GM23338 (cell line): ENCODE data around the gene IL21R. TPM values are rescaled to one million over a fixed set of nuclear protein-coding genes. Genes with fewer than 3 reads are reported as not detected.
A peak's percentile ranks its signal among the peaks of the same experiment; 100 is the strongest.

Experiments
- ATAC-seq: fragments of 200-7000 bp; cut with Tn5 transposase; 3 replicates; pipeline ENCODE4 v1.9.1; 2020
- DNase-seq: peaks from one replicate; pipeline ENCODE4 v3.0.0-alpha.2; 2015; ENCODE audit warnings: low spot score
- H2AFZ ChIP-seq: fragments of 200-600 bp; sonication (generic); 2 replicates; pipeline ENCODE4 v1.8.0; 2016; ENCODE audit warnings: antibody characterized with exemption, mild to moderate bottlenecking, moderate library complexity
- H3F3A ChIP-seq: fragments of 200-600 bp; sonication (generic); replicated peaks from 2 replicates; pipeline ENCODE4 v1.8.0; 2017; ENCODE audit warnings: antibody characterized with exemption, mixed run types, low read depth
- H3K27ac ChIP-seq: fragments of 200-600 bp; sonication (generic); 2 replicates; pipeline ENCODE4 v1.6.1; 2016; ENCODE audit warnings: low read depth
- H3K27me3 ChIP-seq: fragments of 200-600 bp; sonication (generic); 2 replicates; pipeline ENCODE4 v1.8.0; 2016; ENCODE audit warnings: mild to moderate bottlenecking, mixed run types, moderate library complexity; ENCODE audit not compliant: insufficient read depth
- H3K36me3 ChIP-seq: fragments of 200-600 bp; sonication (generic); 2 replicates; pipeline ENCODE4 v1.8.0; 2016; ENCODE audit warnings: mild to moderate bottlenecking; ENCODE audit not compliant: insufficient read depth
- H3K4me1 ChIP-seq: fragments of 200-600 bp; sonication (generic); 2 replicates; pipeline ENCODE4 v1.8.0; 2016; ENCODE audit warnings: mild to moderate bottlenecking, moderate library complexity; ENCODE audit not compliant: insufficient read depth
- H3K4me2 ChIP-seq: fragments of 200-600 bp; sonication (generic); 2 replicates; pipeline ENCODE4 v1.7.1; 2017; ENCODE audit warnings: mixed run types
- H3K4me3 ChIP-seq: fragments of 200-600 bp; sonication (generic); 2 replicates; pipeline ENCODE4 v1.6.1; 2016; ENCODE audit warnings: mixed run types
- H3K79me2 ChIP-seq: fragments of 200-600 bp; sonication (generic); replicated peaks from 2 replicates; pipeline ENCODE4 v1.8.0; 2017; ENCODE audit warnings: mild to moderate bottlenecking; ENCODE audit not compliant: insufficient read depth
- H3K9me2 ChIP-seq: fragments of 200-600 bp; sonication (generic); 2 replicates; pipeline ENCODE4 v1.8.0; 2017; ENCODE audit not compliant: insufficient read depth
- H4K20me1 ChIP-seq: fragments of 200-600 bp; sonication (generic); replicated peaks from 2 replicates; pipeline ENCODE4 v1.8.0; 2017; ENCODE audit warnings: mild to moderate bottlenecking; ENCODE audit not compliant: insufficient read depth
- H3K27ac Mint-ChIP-seq: 2 replicates; pipeline ENCODE4 v1.8.0; 2020; ENCODE audit warnings: inconsistent platforms, mild to moderate bottlenecking, moderate library complexity, mixed read lengths
- H3K27me3 Mint-ChIP-seq: 3 replicates; pipeline ENCODE4 v1.8.0; 2022; ENCODE audit warnings: low read depth, mild to moderate bottlenecking, moderate library complexity, mixed read lengths, inconsistent platforms; ENCODE audit not compliant: insufficient read depth, poor library complexity
- H3K36me3 Mint-ChIP-seq: 3 replicates; pipeline ENCODE4 v1.8.0; 2021; ENCODE audit warnings: low read depth, mild to moderate bottlenecking, inconsistent platforms, moderate library complexity, mixed read lengths
- H3K4me1 Mint-ChIP-seq: 3 replicates; pipeline ENCODE4 v1.8.0; 2020; ENCODE audit warnings: mild to moderate bottlenecking, inconsistent platforms, mixed read lengths
- H3K4me3 Mint-ChIP-seq: 3 replicates; pipeline ENCODE4 v1.8.0; 2021; ENCODE audit warnings: moderate library complexity, mild to moderate bottlenecking, inconsistent platforms, mixed read lengths
- H3K9me3 Mint-ChIP-seq: 3 replicates; pipeline ENCODE4 v1.8.0; 2020; ENCODE audit warnings: moderate library complexity, mild to moderate bottlenecking, inconsistent platforms, mixed read lengths
- CREB1 ChIP-seq: fragments of 250-450 bp; sonication (Bioruptor Pico); IDR thresholded peaks from 2 replicates; pipeline ENCODE4 v1.5.0; 2020; ENCODE audit warnings: low read depth, mild to moderate bottlenecking, moderate library complexity
- EZH2 ChIP-seq: fragments of 200-600 bp; sonication (generic); IDR thresholded peaks from one replicate; pipeline ENCODE4 v1.8.0; 2017; ENCODE audit warnings: antibody characterized with exemption, mild to moderate bottlenecking, low read depth; ENCODE audit not compliant: unreplicated experiment
- EZH2phosphoT487 ChIP-seq: fragments of 200-600 bp; sonication (generic); IDR thresholded peaks from one replicate; pipeline ENCODE4 v1.8.1; 2018; ENCODE audit warnings: antibody characterized with exemption; ENCODE audit not compliant: unreplicated experiment
- JUNB ChIP-seq: IDR thresholded peaks from one replicate; pipeline ENCODE4 v1.6.1; 2016; ENCODE audit warnings: antibody characterized with exemption; ENCODE audit not compliant: unreplicated experiment
- NANOG ChIP-seq: IDR thresholded peaks from 2 replicates; pipeline ENCODE4 v1.6.1; 2016; ENCODE audit warnings: antibody characterized with exemption, borderline replicate concordance
- POLR2AphosphoS5 ChIP-seq: IDR thresholded peaks from 2 replicates; pipeline ENCODE4 v1.6.1; 2016; ENCODE audit warnings: antibody characterized with exemption, low read depth
- STAT1 ChIP-seq: IDR thresholded peaks from one replicate; pipeline ENCODE4 v1.6.1; 2016; ENCODE audit warnings: antibody characterized with exemption; ENCODE audit not compliant: unreplicated experiment
- ZNF114 ChIP-seq: fragments of 250-450 bp; sonication (Bioruptor Pico); IDR thresholded peaks from 2 replicates; pipeline ENCODE4 v1.5.0; 2020; ENCODE audit warnings: mild to moderate bottlenecking, moderate library complexity
- ZNF331 ChIP-seq: fragments of 250-450 bp; sonication (Bioruptor Pico); IDR thresholded peaks from 2 replicates; pipeline ENCODE4 v1.5.0; 2020; ENCODE audit warnings: low read depth, mild to moderate bottlenecking, moderate library complexity
- ZNF462 ChIP-seq: fragments of 250-450 bp; sonication (Bioruptor Pico); IDR thresholded peaks from 2 replicates; pipeline ENCODE4 v1.5.0; 2020; ENCODE audit warnings: mild to moderate bottlenecking, moderate library complexity
- polyA plus RNA-seq: library from polyadenylated mRNA; unstranded; fragments of >200 nt; fragmentation: Nextera tagmentation; extraction: Ambion mirVana; gene quantifications from 2 replicates; pipeline ENCODE4 v1.2.1, GENCODE V29; 2016
- total RNA-seq: library from RNA; depleted of rRNA; stranded (reverse); fragments of >200 nt; shearing (Covaris generic); gene quantifications from 2 replicates; pipeline ENCODE4 v1.2.3, GENCODE V29; 2014
- TF ChIP-seq, protein P1 (sequence below): IDR thresholded peaks from 2 replicates; pipeline ENCODE4 v1.6.1; 2016; ENCODE audit warnings: antibody characterized with exemption
- TF ChIP-seq, protein P2 (sequence below), 2 experiments: fragments of 200-600 bp in 1 of 2; sonication (generic) in 1 of 2; conservative IDR thresholded peaks; 2 replicates each; pipeline versions ENCODE4 v1.5.1 to v1.6.1; 2016 to 2017; ENCODE audit warnings: antibody characterized with exemption in 2 of 2, low read depth in 2 of 2, mild to moderate bottlenecking in 2 of 2, moderate library complexity in 1 of 2
- TF ChIP-seq, protein P3 (sequence below): IDR thresholded peaks from one replicate; pipeline ENCODE4 v1.6.1; 2018; ENCODE audit warnings: antibody characterized with exemption; ENCODE audit not compliant: unreplicated experiment

IL21R gene
- total and polyA plus RNA-seq, 2 experiments from 2014 or later: 0.42 to 2.6 TPM

GRCh38 chr16:27405546-27406451 is 3.8 kb downstream of the IL21R start:
- no peaks in the 10 kb centered on the region for H3F3A ChIP-seq
- no peaks in the 10 kb centered on the region for H3K9me3 Mint-ChIP-seq
- H3K4me1 Mint-ChIP-seq: peaks cover 18% of the 10 kb centered on the region; the same call in 2 of the 3 replicates
- no peaks in the 10 kb centered on the region for H3K79me2 ChIP-seq
- H3K27me3 Mint-ChIP-seq: peaks cover 3% of the 10 kb centered on the region
- H3K4me2 ChIP-seq: no peak overlapping the region
- no peak overlapping the region for H3K27ac Mint-ChIP-seq
- no peaks in the 10 kb centered on the region for H3K36me3 ChIP-seq
- peaks cover 3% of the 10 kb centered on the region; the same call in 1 of the 2 replicates for H3K4me1 ChIP-seq
- DNase-seq (no peak), ATAC-seq (peak; percentile 63)
- H2AFZ ChIP-seq: peak overlapping the region; percentile 95
- no peak overlapping the region for H3K4me3 ChIP-seq
- TF ChIP-seq ZNF331 (CRISPR knock-in tag): no peak
- TF ChIP-seq, protein P1, sequence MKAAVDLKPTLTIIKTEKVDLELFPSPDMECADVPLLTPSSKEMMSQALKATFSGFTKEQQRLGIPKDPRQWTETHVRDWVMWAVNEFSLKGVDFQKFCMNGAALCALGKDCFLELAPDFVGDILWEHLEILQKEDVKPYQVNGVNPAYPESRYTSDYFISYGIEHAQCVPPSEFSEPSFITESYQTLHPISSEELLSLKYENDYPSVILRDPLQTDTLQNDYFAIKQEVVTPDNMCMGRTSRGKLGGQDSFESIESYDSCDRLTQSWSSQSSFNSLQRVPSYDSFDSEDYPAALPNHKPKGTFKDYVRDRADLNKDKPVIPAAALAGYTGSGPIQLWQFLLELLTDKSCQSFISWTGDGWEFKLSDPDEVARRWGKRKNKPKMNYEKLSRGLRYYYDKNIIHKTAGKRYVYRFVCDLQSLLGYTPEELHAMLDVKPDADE: no peak
- TF ChIP-seq NANOG: no peak
- no peak for TF ChIP-seq CREB1 (CRISPR knock-in tag)
- TF ChIP-seq STAT1: no peak
- TF ChIP-seq, protein P2, sequence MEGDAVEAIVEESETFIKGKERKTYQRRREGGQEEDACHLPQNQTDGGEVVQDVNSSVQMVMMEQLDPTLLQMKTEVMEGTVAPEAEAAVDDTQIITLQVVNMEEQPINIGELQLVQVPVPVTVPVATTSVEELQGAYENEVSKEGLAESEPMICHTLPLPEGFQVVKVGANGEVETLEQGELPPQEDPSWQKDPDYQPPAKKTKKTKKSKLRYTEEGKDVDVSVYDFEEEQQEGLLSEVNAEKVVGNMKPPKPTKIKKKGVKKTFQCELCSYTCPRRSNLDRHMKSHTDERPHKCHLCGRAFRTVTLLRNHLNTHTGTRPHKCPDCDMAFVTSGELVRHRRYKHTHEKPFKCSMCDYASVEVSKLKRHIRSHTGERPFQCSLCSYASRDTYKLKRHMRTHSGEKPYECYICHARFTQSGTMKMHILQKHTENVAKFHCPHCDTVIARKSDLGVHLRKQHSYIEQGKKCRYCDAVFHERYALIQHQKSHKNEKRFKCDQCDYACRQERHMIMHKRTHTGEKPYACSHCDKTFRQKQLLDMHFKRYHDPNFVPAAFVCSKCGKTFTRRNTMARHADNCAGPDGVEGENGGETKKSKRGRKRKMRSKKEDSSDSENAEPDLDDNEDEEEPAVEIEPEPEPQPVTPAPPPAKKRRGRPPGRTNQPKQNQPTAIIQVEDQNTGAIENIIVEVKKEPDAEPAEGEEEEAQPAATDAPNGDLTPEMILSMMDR (conservative IDR thresholded peaks at IDR 0.05; ENCODE audit: low read depth in 2 of 2): no peak
- TF ChIP-seq, protein P3, sequence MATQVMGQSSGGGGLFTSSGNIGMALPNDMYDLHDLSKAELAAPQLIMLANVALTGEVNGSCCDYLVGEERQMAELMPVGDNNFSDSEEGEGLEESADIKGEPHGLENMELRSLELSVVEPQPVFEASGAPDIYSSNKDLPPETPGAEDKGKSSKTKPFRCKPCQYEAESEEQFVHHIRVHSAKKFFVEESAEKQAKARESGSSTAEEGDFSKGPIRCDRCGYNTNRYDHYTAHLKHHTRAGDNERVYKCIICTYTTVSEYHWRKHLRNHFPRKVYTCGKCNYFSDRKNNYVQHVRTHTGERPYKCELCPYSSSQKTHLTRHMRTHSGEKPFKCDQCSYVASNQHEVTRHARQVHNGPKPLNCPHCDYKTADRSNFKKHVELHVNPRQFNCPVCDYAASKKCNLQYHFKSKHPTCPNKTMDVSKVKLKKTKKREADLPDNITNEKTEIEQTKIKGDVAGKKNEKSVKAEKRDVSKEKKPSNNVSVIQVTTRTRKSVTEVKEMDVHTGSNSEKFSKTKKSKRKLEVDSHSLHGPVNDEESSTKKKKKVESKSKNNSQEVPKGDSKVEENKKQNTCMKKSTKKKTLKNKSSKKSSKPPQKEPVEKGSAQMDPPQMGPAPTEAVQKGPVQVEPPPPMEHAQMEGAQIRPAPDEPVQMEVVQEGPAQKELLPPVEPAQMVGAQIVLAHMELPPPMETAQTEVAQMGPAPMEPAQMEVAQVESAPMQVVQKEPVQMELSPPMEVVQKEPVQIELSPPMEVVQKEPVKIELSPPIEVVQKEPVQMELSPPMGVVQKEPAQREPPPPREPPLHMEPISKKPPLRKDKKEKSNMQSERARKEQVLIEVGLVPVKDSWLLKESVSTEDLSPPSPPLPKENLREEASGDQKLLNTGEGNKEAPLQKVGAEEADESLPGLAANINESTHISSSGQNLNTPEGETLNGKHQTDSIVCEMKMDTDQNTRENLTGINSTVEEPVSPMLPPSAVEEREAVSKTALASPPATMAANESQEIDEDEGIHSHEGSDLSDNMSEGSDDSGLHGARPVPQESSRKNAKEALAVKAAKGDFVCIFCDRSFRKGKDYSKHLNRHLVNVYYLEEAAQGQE: no peak
- no peak for TF ChIP-seq EZH2
- TF ChIP-seq EZH2phosphoT487: no peak
- TF ChIP-seq POLR2AphosphoS5: no peak
- no peak for TF ChIP-seq ZNF462 (CRISPR knock-in tag)
- no peak for TF ChIP-seq JUNB
- TF ChIP-seq ZNF114 (CRISPR knock-in tag): no peak
- no peaks in the 10 kb centered on the region for H3K27me3 ChIP-seq
- no peaks in the 10 kb centered on the region for H4K20me1 ChIP-seq
- no peak overlapping the region for H3K27ac ChIP-seq
- no peaks in the 10 kb centered on the region; the same call in 2 of the 3 replicates for H3K36me3 Mint-ChIP-seq
- H3K9me2 ChIP-seq: no peaks in the 10 kb centered on the region
- no peak overlapping the region for H3K4me3 Mint-ChIP-seq
